HL-60 (cell line): ENCODE measurements around the gene NUMB.

ENCODE experiments used
- DNase-seq, 2 experiments: peaks; one replicate each; pipeline ENCODE4 v3.0.0-alpha.2; 2010 to 2020; ENCODE audit warnings: low read depth in 1 of 2, low spot score in 1 of 2
- H3K27ac ChIP-seq: fragments of 250-450 bp; sonication (Bioruptor Pico); replicated peaks from 2 replicates; pipeline ENCODE4 v1.5.1; 2020; ENCODE audit warnings: mild to moderate bottlenecking, moderate library complexity
- H3K27me3 ChIP-seq: fragments of 250-450 bp; sonication (Bioruptor Pico); 2 replicates; pipeline ENCODE4 v1.5.1; 2021; ENCODE audit warnings: mild to moderate bottlenecking, moderate library complexity; ENCODE audit not compliant: insufficient read depth, poor library complexity, severe bottlenecking
- H3K4me3 ChIP-seq: replicated peaks from 2 replicates; pipeline ENCODE4 v1.5.1; 2011; ENCODE audit warnings: mild to moderate bottlenecking, control low read depth, low read length; ENCODE audit not compliant: insufficient read depth
- GABPA ChIP-seq: IDR thresholded peaks from 2 replicates; pipeline ENCODE4 v1.6.1; 2012; ENCODE audit warnings: low read depth
- POLR2AphosphoS5 ChIP-seq: IDR thresholded peaks from 2 replicates; pipeline ENCODE4 v1.6.1; 2012; ENCODE audit warnings: low read depth
- SPI1 ChIP-seq: IDR thresholded peaks from 2 replicates; pipeline ENCODE4 v1.6.1; 2012; ENCODE audit warnings: low read depth, mild to moderate bottlenecking, borderline replicate concordance
- TF ChIP-seq, protein P1 (sequence below): IDR thresholded peaks from one replicate; pipeline ENCODE4 v1.5.1; 2011; ENCODE audit warnings: low read length, control low read depth, inconsistent platforms; ENCODE audit not compliant: insufficient read depth
- TF ChIP-seq, protein P2 (sequence below): IDR thresholded peaks from 2 replicates; pipeline ENCODE4 v1.6.1; 2012; ENCODE audit warnings: low read depth; ENCODE audit not compliant: insufficient replicate concordance

Gene NUMB

DNA sequence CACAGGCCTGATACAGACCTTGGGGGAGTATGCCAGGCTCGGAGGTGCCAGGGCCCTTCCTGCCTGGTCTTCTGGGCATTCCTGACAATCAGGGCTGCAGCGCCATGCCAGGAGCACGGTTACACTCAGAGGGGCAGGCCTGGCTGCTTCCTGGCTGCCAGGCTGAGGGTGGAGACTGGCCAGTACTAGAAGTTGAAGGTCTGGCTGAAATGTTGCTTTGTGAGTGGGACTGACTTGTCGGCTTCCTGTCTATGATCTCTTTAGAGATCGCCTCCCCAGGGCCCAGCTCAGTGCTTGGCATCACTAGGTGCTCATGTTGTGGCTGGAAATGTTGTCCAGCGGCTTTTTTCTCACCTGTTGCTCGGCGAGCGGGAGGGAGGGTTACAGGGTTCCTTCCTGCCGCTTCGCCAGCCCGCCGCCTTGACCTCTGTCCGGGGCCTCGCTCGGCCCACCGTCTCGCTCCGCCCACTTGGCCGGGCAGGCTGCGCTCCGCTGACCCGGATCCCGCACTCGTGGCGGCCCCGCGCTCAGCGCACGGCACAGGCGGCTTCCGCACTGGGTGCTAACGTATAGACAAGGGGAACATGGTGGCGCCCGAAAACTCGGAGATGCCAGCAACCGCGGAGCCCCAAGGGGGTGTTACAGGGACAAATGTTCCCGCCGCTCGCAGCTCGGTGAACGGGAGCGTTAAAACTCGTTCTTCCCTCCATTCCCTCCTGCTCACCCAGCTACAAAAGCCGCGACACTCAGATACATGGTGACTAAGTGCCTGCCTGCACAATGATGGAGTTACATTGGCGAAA, 188.4 kb downstream of the NUMB start:
- Histone ChIP-seq H3K27me3 (no peaks in the 10 kb centered on the region), H3K4me3 (no peak overlapping the region), H3K27ac (no peak overlapping the region)
- peak in 1 of 2 experiments; percentile 6 for DNase-seq
- TF ChIP-seq GABPA = no peak
- no peak for TF ChIP-seq SPI1
- TF ChIP-seq, protein P1, sequence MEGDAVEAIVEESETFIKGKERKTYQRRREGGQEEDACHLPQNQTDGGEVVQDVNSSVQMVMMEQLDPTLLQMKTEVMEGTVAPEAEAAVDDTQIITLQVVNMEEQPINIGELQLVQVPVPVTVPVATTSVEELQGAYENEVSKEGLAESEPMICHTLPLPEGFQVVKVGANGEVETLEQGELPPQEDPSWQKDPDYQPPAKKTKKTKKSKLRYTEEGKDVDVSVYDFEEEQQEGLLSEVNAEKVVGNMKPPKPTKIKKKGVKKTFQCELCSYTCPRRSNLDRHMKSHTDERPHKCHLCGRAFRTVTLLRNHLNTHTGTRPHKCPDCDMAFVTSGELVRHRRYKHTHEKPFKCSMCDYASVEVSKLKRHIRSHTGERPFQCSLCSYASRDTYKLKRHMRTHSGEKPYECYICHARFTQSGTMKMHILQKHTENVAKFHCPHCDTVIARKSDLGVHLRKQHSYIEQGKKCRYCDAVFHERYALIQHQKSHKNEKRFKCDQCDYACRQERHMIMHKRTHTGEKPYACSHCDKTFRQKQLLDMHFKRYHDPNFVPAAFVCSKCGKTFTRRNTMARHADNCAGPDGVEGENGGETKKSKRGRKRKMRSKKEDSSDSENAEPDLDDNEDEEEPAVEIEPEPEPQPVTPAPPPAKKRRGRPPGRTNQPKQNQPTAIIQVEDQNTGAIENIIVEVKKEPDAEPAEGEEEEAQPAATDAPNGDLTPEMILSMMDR = no peak
- TF ChIP-seq, protein P2, sequence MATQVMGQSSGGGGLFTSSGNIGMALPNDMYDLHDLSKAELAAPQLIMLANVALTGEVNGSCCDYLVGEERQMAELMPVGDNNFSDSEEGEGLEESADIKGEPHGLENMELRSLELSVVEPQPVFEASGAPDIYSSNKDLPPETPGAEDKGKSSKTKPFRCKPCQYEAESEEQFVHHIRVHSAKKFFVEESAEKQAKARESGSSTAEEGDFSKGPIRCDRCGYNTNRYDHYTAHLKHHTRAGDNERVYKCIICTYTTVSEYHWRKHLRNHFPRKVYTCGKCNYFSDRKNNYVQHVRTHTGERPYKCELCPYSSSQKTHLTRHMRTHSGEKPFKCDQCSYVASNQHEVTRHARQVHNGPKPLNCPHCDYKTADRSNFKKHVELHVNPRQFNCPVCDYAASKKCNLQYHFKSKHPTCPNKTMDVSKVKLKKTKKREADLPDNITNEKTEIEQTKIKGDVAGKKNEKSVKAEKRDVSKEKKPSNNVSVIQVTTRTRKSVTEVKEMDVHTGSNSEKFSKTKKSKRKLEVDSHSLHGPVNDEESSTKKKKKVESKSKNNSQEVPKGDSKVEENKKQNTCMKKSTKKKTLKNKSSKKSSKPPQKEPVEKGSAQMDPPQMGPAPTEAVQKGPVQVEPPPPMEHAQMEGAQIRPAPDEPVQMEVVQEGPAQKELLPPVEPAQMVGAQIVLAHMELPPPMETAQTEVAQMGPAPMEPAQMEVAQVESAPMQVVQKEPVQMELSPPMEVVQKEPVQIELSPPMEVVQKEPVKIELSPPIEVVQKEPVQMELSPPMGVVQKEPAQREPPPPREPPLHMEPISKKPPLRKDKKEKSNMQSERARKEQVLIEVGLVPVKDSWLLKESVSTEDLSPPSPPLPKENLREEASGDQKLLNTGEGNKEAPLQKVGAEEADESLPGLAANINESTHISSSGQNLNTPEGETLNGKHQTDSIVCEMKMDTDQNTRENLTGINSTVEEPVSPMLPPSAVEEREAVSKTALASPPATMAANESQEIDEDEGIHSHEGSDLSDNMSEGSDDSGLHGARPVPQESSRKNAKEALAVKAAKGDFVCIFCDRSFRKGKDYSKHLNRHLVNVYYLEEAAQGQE = no peak
- TF ChIP-seq POLR2AphosphoS5 = no peak

DNA sequence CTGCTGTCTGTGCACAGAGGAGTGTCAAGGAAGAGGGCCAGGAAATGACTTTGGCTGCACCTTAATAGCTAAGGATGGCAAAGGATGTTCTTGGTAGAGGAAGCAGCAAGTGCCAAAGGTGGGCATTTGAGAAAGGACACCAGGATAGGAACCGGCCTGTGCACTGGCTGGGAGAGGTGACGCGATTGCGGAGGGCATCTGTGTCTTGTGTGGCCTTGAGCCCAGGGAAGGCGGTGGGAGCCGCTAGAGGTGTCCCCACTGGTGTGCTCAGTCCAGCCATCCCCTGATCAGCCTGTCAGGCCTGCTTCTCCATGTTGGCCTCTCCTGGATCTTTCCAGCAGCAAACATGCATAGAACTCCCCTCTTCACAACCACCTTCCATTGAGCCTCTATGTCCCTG, 190.9 kb downstream of the NUMB start:
- no peak overlapping the region for H3K4me3 ChIP-seq
- TF ChIP-seq, protein P2 = no peak
- TF ChIP-seq, protein P1 = no peak
- TF ChIP-seq SPI1 (no peak), GABPA (no peak), POLR2AphosphoS5 (no peak)
- H3K27me3 ChIP-seq = no peaks in the 10 kb centered on the region
- no peak for DNase-seq
- H3K27ac ChIP-seq = no peak overlapping the region

GRCh38 chr14:73266317-73266716, 192.0 kb downstream of the NUMB start:
- Histone ChIP-seq H3K4me3 (no peak overlapping the region), H3K27ac (no peak overlapping the region), H3K27me3 (no peaks in the 10 kb centered on the region)
- DNase-seq = no peak
- TF ChIP-seq, protein P1 = no peak
- TF ChIP-seq POLR2AphosphoS5 (no peak), GABPA (no peak), SPI1 (no peak)
- TF ChIP-seq, protein P2 = no peak
